ENCODE data around the gene MICU2. TPM values are rescaled to one million over a fixed set of nuclear protein-coding genes. Genes with fewer than 3 reads are reported as not detected.

The MICU2 gene
- total RNA-seq, 2 experiments from 2014 or later: 37.5 to 51.3 TPM

DNA sequence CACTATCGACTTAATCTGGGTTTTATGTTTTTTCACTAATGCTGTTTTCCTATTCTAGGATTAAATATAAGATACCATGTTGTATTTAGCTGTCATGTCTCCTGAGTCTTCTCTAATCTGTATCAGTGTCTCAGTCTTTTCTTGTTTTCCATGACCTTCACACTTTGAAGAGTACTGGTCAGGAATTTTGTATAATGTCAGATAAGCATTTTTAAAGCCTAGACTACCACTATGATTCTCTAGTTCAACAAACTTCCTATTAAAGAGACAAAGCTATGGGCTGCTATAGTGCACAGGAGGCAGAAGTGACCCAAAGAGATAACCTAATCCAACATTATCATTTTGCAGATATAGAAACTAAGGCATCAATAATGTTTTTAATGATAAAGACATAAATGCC, 81.8 kb downstream of the MICU2 start:
- Histone ChIP-seq H2AFZ (ENCODE audit: low read length) (no peak overlapping the region), H3K9me2 (ENCODE audit: insufficient read depth, low read length) (no peaks in the 10 kb centered on the region), H3K4me3 (ENCODE audit: low read depth, low read length, poor library complexity, severe bottlenecking) (no peak overlapping the region), H3K79me2 (ENCODE audit: insufficient read depth, low read depth, low read length) (no peaks in the 10 kb centered on the region), H3K4me2 (ENCODE audit: low read length) (no peak overlapping the region), H3K4me1 (ENCODE audit: insufficient read depth, low read length, poor library complexity, severe bottlenecking) (no peaks in the 10 kb centered on the region), H3K36me3 (ENCODE audit: insufficient read depth, low read length) (peaks cover 15% of the 10 kb centered on the region), H3K9me3 (ENCODE audit: low read length) (no peaks in the 10 kb centered on the region), H4K20me1 (ENCODE audit: insufficient read depth, low read length) (no peaks in the 10 kb centered on the region), H3K27ac (ENCODE audit: low read depth, low read length, poor library complexity, severe bottlenecking) (no peak overlapping the region)
- DNase-seq (ENCODE audit: low spot score): no peak
- no peak for TF ChIP-seq EZH2phosphoT487 (IDR thresholded peaks at IDR 0.05; ENCODE audit: borderline replicate concordance, low read depth, low read length)
- TF ChIP-seq, protein P1, sequence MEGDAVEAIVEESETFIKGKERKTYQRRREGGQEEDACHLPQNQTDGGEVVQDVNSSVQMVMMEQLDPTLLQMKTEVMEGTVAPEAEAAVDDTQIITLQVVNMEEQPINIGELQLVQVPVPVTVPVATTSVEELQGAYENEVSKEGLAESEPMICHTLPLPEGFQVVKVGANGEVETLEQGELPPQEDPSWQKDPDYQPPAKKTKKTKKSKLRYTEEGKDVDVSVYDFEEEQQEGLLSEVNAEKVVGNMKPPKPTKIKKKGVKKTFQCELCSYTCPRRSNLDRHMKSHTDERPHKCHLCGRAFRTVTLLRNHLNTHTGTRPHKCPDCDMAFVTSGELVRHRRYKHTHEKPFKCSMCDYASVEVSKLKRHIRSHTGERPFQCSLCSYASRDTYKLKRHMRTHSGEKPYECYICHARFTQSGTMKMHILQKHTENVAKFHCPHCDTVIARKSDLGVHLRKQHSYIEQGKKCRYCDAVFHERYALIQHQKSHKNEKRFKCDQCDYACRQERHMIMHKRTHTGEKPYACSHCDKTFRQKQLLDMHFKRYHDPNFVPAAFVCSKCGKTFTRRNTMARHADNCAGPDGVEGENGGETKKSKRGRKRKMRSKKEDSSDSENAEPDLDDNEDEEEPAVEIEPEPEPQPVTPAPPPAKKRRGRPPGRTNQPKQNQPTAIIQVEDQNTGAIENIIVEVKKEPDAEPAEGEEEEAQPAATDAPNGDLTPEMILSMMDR (conservative IDR thresholded peaks at IDR 0.05; ENCODE audit: low read length): no peak
- BruUV-seq (replicated peaks): no TSS peak
- POLR2A ChIA-PET: interaction anchor here (0.6 to 1.0 kb wide), 4 partner anchors 13 to 518 kb away, joined by 3 to 4 read pairs (median 3); no protein-coding TSS in a partner anchor
- CTCF ChIA-PET (ENCODE audit: unreplicated experiment): no interaction called here
- intact Hi-C loops (cut with micrococcal nuclease; ENCODE audit: unreplicated experiment): no loop called here

- Histone ChIP-seq H3K27ac (ENCODE audit: low read depth, low read length, poor library complexity, severe bottlenecking) (no peak overlapping the region), H3K9me3 (ENCODE audit: low read length) (no peaks in the 10 kb centered on the region), H3K79me2 (ENCODE audit: insufficient read depth, low read depth, low read length) (no peaks in the 10 kb centered on the region), H3K9me2 (ENCODE audit: insufficient read depth, low read length) (no peaks in the 10 kb centered on the region), H2AFZ (ENCODE audit: low read length) (no peak overlapping the region), H4K20me1 (ENCODE audit: insufficient read depth, low read length) (no peaks in the 10 kb centered on the region), H3K36me3 (ENCODE audit: insufficient read depth, low read length) (peaks cover 25% of the 10 kb centered on the region), H3K4me3 (ENCODE audit: low read depth, low read length, poor library complexity, severe bottlenecking) (no peak overlapping the region), H3K4me1 (ENCODE audit: insufficient read depth, low read length, poor library complexity, severe bottlenecking) (no peaks in the 10 kb centered on the region), H3K4me2 (ENCODE audit: low read length) (no peak overlapping the region)
- CTCF ChIA-PET (ENCODE audit: unreplicated experiment): no interaction called here
- no peak for TF ChIP-seq EZH2phosphoT487 (IDR thresholded peaks at IDR 0.05; ENCODE audit: borderline replicate concordance, low read depth, low read length)
- no TSS peak for BruUV-seq (replicated peaks)
- POLR2A ChIA-PET: interaction anchor here (0.6 kb wide), 1 partner anchor 328 kb away, joined by 4 read pairs; no protein-coding TSS in a partner anchor
- intact Hi-C loops (cut with micrococcal nuclease; ENCODE audit: unreplicated experiment): no loop called here
- no peak for DNase-seq (ENCODE audit: low spot score)
Observed at GRCh38 chr13:21518617-21519144, 85.3 kb downstream of the MICU2 start.

GRCh38 chr13:21517576-21517975, 86.4 kb downstream of the MICU2 start:
- intact Hi-C loops (cut with micrococcal nuclease; ENCODE audit: unreplicated experiment): no loop called here
- Histone ChIP-seq H3K79me2 (ENCODE audit: insufficient read depth, low read depth, low read length) (no peaks in the 10 kb centered on the region), H3K9me3 (ENCODE audit: low read length) (no peaks in the 10 kb centered on the region), H3K27ac (ENCODE audit: low read depth, low read length, poor library complexity, severe bottlenecking) (no peak overlapping the region), H3K9me2 (ENCODE audit: insufficient read depth, low read length) (no peaks in the 10 kb centered on the region), H4K20me1 (ENCODE audit: insufficient read depth, low read length) (no peaks in the 10 kb centered on the region), H3K4me3 (ENCODE audit: low read depth, low read length, poor library complexity, severe bottlenecking) (no peak overlapping the region), H2AFZ (ENCODE audit: low read length) (no peak overlapping the region), H3K36me3 (ENCODE audit: insufficient read depth, low read length) (peaks cover 33% of the 10 kb centered on the region), H3K4me2 (ENCODE audit: low read length) (no peak overlapping the region), H3K4me1 (ENCODE audit: insufficient read depth, low read length, poor library complexity, severe bottlenecking) (no peaks in the 10 kb centered on the region)
- no TSS peak for BruUV-seq (replicated peaks)
- no peak for DNase-seq (ENCODE audit: low spot score)
- TF ChIP-seq EZH2phosphoT487 (IDR thresholded peaks at IDR 0.05; ENCODE audit: borderline replicate concordance, low read depth, low read length): no peak
- TF ChIP-seq, protein P1 (conservative IDR thresholded peaks at IDR 0.05; ENCODE audit: low read length): no peak
- ChIA-PET POLR2A (no interaction called here), CTCF (ENCODE audit: unreplicated experiment) (no interaction called here)

Data from OCI-LY7 (cell line).